ENCODE results near the gene PANX2. TPM values are rescaled to one million over a fixed set of nuclear protein-coding genes. Genes with fewer than 3 reads are reported as not detected.
A peak's percentile ranks its signal among the peaks of the same experiment; 100 is the strongest.

Gene PANX2
- total and polyA plus RNA-seq, 9 of the 15 experiments (the other 6 are each of a cell fraction or from before 2014, with no cell fraction given) = 0.01 to 3.9 (median 0.67) TPM; not detected in 1

- no peak for TF ChIP-seq CHD7 (IDR thresholded peaks at IDR 0.05; ENCODE audit: low read depth, low read length)
- peak; percentile 52; the same call in 1 of the 2 replicates for TF ChIP-seq TFAP4 (CRISPR knock-in tag; IDR thresholded peaks at IDR 0.05; ENCODE audit: borderline replicate concordance)
- TF ChIP-seq PHF8 (IDR thresholded peaks at IDR 0.05; ENCODE audit: borderline replicate concordance, low read length) = no peak
- peak in 1 of 2 experiments; percentile 60; a peak in 2 of 4 replicates for TF ChIP-seq RCOR1 (IDR thresholded peaks at IDR 0.05; ENCODE audit: borderline replicate concordance in 1 of 2, low read depth in 2 of 2, low read length in 2 of 2)
- no peak for TF ChIP-seq GATAD2B (IDR thresholded peaks at IDR 0.05; ENCODE audit: borderline replicate concordance)
- peak; percentile 10; the same call in 1 of the 2 replicates for TF ChIP-seq JUND (IDR thresholded peaks at IDR 0.05; ENCODE audit: borderline replicate concordance, low read depth, low read length)
- no peak for TF ChIP-seq JUND (tag; IDR thresholded peaks at IDR 0.05; ENCODE audit: borderline replicate concordance, low read depth, low read length)
- no peak for TF ChIP-seq RHOXF2B (CRISPR knock-in tag; conservative IDR thresholded peaks at IDR 0.05)
- TF ChIP-seq CBFA2T2 (conservative IDR thresholded peaks at IDR 0.05) = 0 out of 2 replicates have a peak, but pooled peaks have one; percentile 32
- no peak for TF ChIP-seq ZNF584 (CRISPR knock-in tag; IDR thresholded peaks at IDR 0.05; ENCODE audit: low read depth)
- TF ChIP-seq MNT (conservative IDR thresholded peaks at IDR 0.05) = peak in 1 of 2 experiments; percentile 43; a peak in 3 of 4 replicates
Observed at GRCh38 chr22:50148991-50149721, 21.4 kb upstream of the PANX2 start (continued).
